GM11168 (cell line): Measurements from ENCODE around the gene AGAP1.

Experiments used
- in situ Hi-C: fragments of 300-500 bp; cut with MboI; formaldehyde crosslinking; loops from one replicate; pipeline ENCODE4 v1.12.0; 2022; ENCODE audit warnings: low sequenced_read_pairs; ENCODE audit not compliant: unreplicated experiment

Gene AGAP1

GRCh38 chr2:235692671-235693171, 198.9 kb downstream of the AGAP1 start:
- in situ Hi-C loops: no loop called here

DNA sequence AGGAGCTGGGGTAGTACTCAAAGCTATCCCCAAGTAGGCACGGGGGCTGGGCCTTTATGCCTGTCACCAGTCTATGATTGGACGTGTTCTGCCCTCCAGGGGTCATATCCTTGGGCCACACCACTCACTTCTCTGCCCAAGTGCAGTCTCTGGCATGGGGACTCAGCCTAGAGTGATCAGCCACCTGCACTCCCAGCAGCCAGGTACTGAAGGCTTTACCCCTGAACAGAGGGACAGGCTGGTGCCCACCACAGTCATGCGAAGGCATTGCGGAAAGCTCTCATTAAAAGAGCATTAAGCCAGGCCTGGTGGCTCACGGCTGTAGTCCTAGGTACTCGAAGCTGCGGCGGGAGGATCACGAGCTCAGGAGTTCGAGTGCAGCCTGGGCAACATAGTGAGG, 199.4 kb downstream of the AGAP1 start:
- in situ Hi-C loops: no loop called here

DNA sequence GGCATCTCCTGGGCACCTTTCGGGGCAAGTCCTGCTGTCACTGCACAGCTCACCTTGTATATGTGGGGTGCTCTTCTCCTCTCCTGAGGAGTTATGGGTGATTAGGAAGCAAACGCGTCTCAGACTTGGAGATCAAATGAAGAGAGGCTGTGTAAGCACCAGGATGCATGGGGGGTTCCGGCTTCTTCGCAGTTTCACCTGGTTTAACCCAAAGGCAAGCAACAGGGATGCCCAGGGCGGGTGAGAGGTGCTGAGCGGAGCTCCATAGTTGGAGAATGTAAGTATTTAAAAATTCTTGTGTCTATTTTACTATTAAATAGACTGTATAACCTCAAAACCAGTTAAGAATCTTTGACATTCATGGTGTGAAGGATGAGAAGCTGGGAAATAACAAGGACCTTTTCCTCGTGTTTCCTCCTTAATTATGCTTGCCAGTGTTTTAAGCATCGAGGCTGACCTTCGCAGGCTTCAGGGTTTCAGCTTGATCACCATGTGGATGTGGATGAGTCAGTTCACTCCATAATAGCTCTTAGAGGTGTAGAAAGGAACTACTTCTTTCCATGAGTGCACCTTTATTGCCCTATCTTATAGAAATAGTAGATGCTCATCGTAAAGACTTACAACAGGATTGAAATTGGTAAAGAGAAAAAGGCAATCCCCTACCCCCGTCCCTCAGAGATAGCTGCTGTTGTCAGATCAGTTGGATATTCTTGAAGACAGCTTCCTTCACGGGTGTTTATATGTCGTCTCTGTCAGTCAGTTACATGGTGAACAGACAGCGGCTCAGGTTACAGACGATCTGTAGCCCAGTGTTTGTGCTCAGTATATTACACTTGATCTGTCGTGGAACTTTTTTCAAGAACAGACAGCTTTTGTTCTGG, 201.1 kb downstream of the AGAP1 start:
- in situ Hi-C loops: no loop called here

- in situ Hi-C loops: no loop called here
Measured at GRCh38 chr2:235695602-235695895, 201.7 kb downstream of the AGAP1 start.

GRCh38 chr2:235697041-235697440, 203.2 kb downstream of the AGAP1 start:
- in situ Hi-C loops: no loop called here

DNA sequence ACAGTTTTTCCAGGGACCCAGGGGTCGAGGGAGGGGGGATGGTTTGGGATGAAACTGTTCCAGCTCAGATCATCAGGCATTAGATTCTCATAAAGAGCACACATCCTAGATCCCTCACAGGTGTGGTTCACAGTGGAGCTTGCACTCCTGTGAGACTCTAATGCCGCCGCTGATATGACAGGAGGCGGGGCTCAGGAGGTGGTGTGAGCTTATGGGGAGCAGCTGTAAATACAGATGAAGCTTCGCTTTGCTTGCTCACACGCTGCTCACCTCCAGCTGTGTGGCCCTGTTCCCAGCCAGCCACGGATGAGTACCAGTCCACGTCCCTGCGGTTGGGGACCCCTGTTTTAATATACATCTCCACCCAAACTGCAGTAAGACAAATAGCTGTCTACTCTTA, 204.2 kb downstream of the AGAP1 start:
- in situ Hi-C loops: no loop called here

GRCh38 chr2:235698491-235698890, 204.6 kb downstream of the AGAP1 start:
- in situ Hi-C loops: no loop called here

DNA sequence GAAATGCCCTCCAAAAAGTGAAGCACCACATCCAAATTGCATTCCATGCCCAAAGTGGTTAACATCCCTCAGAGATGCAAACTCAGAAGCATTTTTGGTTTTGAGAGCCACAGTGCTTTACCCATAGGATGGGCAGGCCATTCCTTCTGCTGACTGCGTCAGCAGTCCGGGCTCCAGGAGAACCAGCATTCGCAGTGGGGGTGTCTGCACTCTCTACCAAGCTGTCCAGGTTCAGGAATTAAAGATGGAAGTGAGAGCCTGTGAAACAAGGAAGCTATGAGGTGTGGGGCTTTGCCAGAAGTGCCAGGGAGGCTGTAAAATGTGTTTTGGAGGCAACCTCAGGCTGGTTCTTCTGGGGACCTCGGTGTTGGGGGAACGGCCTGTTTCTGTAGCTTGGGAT, 205.7 kb downstream of the AGAP1 start:
- in situ Hi-C loops: no loop called here

DNA sequence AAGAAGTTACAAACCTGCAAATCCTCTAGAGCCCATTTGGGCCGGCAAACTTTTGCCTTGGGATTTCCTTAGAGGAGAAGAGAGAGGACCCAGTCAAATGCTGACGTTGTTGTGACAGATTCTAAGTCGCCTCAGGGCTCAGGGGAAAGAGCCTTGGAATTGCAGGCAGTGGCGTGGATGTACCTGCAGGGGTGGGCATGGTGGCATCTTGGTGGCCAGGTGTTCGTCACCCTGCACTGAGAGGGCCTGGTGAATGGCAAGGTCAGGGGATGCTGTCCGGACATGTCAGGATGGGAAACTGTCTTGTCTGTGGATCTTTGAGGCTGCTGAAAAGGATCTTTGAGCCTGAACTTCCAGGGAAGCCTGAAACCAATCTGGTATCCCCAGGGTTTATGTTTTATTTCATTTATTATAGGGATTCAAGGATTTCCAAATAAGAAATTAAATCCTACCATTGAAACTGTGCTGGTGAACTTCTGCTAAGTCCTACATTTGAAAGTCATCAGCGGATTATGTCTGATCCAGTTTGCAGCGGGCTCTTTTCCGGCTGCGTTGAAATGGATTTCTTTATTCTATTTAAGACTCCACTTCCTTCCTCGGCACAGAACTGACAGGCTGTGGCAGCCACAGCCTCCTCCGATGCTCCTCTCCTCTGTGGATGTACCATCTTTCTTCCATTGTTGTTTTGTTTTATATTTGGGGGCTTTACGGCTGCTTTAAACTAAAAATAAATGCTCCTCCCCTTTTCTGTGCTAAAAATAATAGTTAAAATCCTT, 207.6 kb downstream of the AGAP1 start:
- in situ Hi-C loops: no loop called here

DNA sequence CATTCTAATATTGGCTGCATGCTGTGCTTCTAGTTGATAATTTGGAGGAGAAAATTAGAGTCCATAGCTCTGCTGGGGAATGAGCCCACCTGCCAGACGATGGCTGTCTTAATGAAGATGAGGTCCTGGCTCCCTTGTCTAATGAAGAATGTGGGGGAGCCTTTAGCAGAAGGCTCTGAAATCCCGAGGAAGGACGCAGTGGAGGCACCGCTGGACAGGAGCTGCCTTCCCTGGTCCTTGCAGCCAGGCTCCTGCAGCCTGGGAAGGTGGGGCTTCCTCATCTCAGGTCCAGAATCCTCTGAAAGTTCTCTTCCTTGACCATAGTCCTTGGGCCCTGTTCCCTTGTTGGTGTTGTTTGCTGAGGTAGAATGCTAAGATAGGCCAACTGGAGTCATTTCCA, 208.3 kb downstream of the AGAP1 start:
- in situ Hi-C loops: no loop called here

GRCh38 chr2:235703711-235704295, 210.0 kb downstream of the AGAP1 start:
- in situ Hi-C loops: no loop called here

DNA sequence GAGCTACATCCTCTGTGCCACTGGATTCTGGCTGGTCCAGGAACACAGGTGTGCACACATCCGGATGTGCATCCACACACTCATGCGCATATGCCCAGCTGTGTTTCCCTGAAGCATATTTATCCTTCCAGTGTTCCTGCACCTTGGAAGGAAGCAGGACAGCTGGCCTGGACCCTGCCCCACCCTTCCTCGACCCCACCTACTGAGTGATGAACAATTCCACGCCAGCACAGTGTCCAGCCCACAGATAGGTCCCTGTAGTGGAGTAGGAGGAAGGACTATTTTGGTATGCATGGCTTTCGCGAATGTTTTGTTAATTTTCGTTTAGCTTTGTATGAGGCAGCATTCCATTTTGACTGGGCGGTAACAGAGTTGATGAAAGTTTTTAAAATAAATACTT, 211.5 kb downstream of the AGAP1 start:
- in situ Hi-C loops: no loop called here

GRCh38 chr2:235706506-235706905, 212.7 kb downstream of the AGAP1 start:
- in situ Hi-C loops: no loop called here

- in situ Hi-C loops: no loop called here
Measured at GRCh38 chr2:235707411-235708096, 213.7 kb downstream of the AGAP1 start.

DNA sequence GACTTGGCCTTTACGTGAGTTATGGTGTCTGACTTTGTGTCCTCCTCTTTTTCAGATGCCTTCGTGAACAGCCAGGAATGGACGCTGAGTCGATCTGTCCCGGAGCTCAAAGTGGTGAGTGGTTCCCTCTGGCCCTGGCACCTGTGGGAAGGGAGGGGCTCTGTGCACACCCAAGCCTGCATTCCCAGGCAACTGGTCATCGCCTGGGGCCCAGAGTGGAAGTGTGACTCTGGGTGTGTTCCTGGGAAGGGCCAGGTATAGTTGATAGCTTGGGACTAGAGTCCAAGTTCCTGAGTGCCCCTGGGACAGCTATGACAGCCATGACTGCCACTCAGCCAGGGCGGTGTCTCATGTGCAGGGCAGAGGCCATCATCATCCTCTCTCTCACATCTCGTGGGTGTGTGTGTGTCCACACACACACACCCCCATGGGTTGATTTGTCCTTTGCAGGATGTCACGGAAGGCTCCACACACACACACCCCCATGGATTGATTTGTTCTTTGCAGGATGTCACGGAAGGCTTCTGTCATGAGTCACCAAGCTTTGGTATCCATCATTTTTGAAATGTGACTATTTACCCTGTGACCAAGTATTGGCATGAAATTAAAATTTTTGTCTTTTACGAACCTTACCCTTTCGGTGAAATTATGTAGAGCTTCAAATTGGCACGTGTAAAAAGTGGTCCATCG, 215.4 kb downstream of the AGAP1 start:
- in situ Hi-C loops: no loop called here

GRCh38 chr2:235709969-235710879, 216.4 kb downstream of the AGAP1 start:
- in situ Hi-C loops: no loop called here

GRCh38 chr2:235710933-235711332, 217.1 kb downstream of the AGAP1 start:
- in situ Hi-C loops: no loop called here

DNA sequence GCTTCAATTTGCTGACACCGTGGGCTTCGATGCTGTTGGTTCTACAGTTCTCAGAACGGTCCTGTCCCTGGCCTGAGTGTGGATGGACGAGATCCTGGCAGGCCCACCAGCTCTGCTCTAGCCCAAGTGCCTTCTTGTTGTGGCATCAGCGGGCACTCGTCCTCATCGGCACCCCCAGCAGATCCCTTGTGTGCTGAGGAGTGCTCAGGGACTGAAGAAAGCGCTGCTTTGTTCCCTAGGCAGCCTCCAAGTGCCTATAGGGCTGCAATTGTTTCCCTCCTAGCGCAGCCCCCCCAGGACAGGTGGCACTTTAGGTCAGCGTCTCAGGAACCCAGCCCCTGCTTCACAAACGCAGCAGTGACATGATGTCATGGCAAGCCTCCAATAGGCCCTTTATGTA, 217.7 kb downstream of the AGAP1 start:
- in situ Hi-C loops: no loop called here

GRCh38 chr2:235712176-235712575, 218.3 kb downstream of the AGAP1 start:
- in situ Hi-C loops: no loop called here
